WTC11 (cell line): Measurements from ENCODE around the gene PCIF1. TPM values are rescaled to one million over a fixed set of nuclear protein-coding genes. Genes with fewer than 3 reads are reported as not detected.

Experiments
- ATAC-seq: fragments of 200-7000 bp; cut with Tn5 transposase; 2 replicates; pipeline ENCODE4 v1.10.0; 2021; ENCODE audit warnings: mild to moderate bottlenecking, moderate library complexity
- CTCF ChIA-PET: fragments of 300-600 bp; sonication (Branson Sonifier 250); formaldehyde crosslinking; loops from one replicate; lab custom pipeline; 2021; ENCODE audit warnings: antibody characterized with exemption; lab: Charles Lee
- POLR2A ChIA-PET: fragments of 350-600 bp; sonication (Branson Sonifier 250); formaldehyde crosslinking; loops from one replicate; lab custom pipeline; 2021; ENCODE audit warnings: antibody characterized with exemption; lab: Charles Lee
- DNase-seq: peaks from one replicate; pipeline ENCODE4 v3.0.0; 2021; ENCODE audit warnings: low spot score
- H3K27ac Mint-ChIP-seq: 2 replicates; pipeline ENCODE4 v1.8.0; 2021; ENCODE audit warnings: mixed read lengths
- H3K27me3 Mint-ChIP-seq: 2 replicates; pipeline ENCODE4 v1.8.0; 2021; ENCODE audit warnings: low read depth, mild to moderate bottlenecking, moderate library complexity, mixed read lengths
- H3K36me3 Mint-ChIP-seq: 2 replicates; pipeline ENCODE4 v1.8.0; 2021; ENCODE audit warnings: mixed read lengths
- H3K4me1 Mint-ChIP-seq: 2 replicates; pipeline ENCODE4 v1.8.0; 2022; ENCODE audit warnings: mixed read lengths
- H3K4me3 Mint-ChIP-seq: 2 replicates; pipeline ENCODE4 v1.8.0; 2021; ENCODE audit warnings: mild to moderate bottlenecking, moderate library complexity, mixed read lengths
- H3K9me3 Mint-ChIP-seq: 2 replicates; pipeline ENCODE4 v1.8.0; 2021; ENCODE audit warnings: mixed read lengths
- CREM ChIP-seq: sonication (generic); formaldehyde crosslinking; IDR thresholded peaks from 2 replicates; pipeline ENCODE4 v1.8.1; 2022; ENCODE audit warnings: mild to moderate bottlenecking, missing genetic modification reagents, moderate library complexity
- GABPB1 ChIP-seq: sonication (generic); formaldehyde crosslinking; IDR thresholded peaks from 2 replicates; pipeline ENCODE4 v1.8.1; 2023; ENCODE audit warnings: mild to moderate bottlenecking, missing genetic modification reagents
- GTF2I ChIP-seq: fragments of 250-450 bp; sonication (Bioruptor Pico); conservative IDR thresholded peaks from 2 replicates; pipeline ENCODE4 v1.4.0; 2021; ENCODE audit warnings: mild to moderate bottlenecking
- NFYB ChIP-seq: sonication (generic); formaldehyde crosslinking; conservative IDR thresholded peaks from 2 replicates; pipeline ENCODE4 v1.8.0; 2022; ENCODE audit warnings: low read depth, missing genetic modification reagents
- NR1H2 ChIP-seq: sonication (generic); formaldehyde crosslinking; IDR thresholded peaks from 2 replicates; pipeline ENCODE4 v1.9.0; 2021; ENCODE audit warnings: mild to moderate bottlenecking, moderate library complexity, missing genetic modification reagents
- OVOL2 ChIP-seq: fragments of 250-450 bp; sonication (Bioruptor Pico); IDR thresholded peaks from 2 replicates; pipeline ENCODE4 v1.9.0; 2021; ENCODE audit warnings: mild to moderate bottlenecking, borderline replicate concordance
- ZNF263 ChIP-seq: sonication (generic); formaldehyde crosslinking; IDR thresholded peaks from 2 replicates; pipeline ENCODE4 v1.8.1; 2022; ENCODE audit warnings: low read depth, mild to moderate bottlenecking, moderate library complexity, missing genetic modification reagents
- ZNF671 ChIP-seq: fragments of 250-450 bp; sonication (Bioruptor Pico); IDR thresholded peaks from 2 replicates; pipeline ENCODE4 v1.8.0; 2021; ENCODE audit warnings: mild to moderate bottlenecking
- total RNA-seq: library from RNA; stranded (reverse); gene quantifications from 3 replicates; pipeline ENCODE4 v1.2.3, GENCODE V29; 2021
- TF ChIP-seq, protein P1 (sequence below): sonication (generic); formaldehyde crosslinking; IDR thresholded peaks from 2 replicates; pipeline ENCODE4 v1.8.1; 2022; ENCODE audit warnings: mild to moderate bottlenecking, moderate library complexity, missing genetic modification reagents
- TF ChIP-seq, protein P2 (sequence below): sonication (generic); formaldehyde crosslinking; IDR thresholded peaks from 2 replicates; pipeline ENCODE4 v1.8.1; 2022; ENCODE audit warnings: low read depth, missing genetic modification reagents, borderline replicate concordance
- TF ChIP-seq, protein P3 (sequence below): sonication (generic); formaldehyde crosslinking; IDR thresholded peaks from 2 replicates; pipeline ENCODE4 v1.8.1; 2022; ENCODE audit warnings: missing genetic modification reagents, borderline replicate concordance
- TF ChIP-seq, protein P4 (sequence below): sonication (generic); formaldehyde crosslinking; IDR thresholded peaks from 2 replicates; pipeline ENCODE4 v1.8.1; 2023; ENCODE audit warnings: mild to moderate bottlenecking, moderate library complexity, missing genetic modification reagents

PCIF1 gene
- total RNA-seq, 1 experiment from 2014 or later = 42.2 TPM

DNA sequence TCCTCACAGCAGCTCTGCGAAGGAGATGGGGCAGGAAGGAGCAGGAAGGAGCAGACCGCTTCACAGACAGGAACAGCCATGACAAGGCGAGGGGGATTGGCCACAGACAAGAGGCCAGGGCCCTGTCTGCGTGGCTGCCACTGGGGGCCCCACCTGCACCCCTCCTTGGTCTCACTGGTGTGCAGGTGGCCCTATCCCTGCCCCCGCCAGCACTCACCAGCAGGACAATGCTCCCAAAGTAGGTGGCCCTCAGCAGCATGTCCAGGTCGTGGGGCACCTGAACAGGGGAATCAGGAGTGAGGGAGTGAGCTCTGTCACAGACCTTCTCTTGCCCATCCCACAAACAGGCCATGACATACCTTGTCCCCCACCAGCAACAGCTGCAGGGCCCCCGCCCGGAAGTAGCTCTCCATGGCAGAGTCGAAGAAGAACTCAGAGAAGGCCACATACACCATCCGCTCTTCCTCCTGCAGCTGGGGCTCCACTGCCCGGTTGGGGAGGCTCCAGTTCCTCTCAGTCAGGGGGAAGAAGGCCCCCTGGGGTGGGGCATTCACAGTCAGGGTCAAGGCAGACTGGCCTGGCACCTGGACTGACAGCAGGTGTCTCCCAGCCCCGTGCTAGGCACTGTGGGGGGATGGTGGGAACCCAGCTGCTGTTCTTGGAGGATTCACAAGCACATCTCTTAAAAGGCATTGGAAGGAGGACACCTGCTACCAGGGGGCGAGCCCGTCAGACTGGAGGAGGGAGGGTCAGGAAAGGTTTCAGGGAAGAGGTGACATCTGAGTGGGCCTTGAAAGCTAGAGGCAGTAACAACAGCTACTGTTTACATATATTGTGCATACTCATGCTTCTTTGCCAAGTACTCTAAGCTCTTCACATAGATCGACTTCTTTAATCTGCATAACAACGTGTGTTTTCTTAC lies 29.6 kb upstream of the PCIF1 start:
- Mint-ChIP-seq H3K9me3 (no peaks in the 10 kb centered on the region), H3K27ac (no peak overlapping the region), H3K27me3 (no peaks in the 10 kb centered on the region), H3K4me3 (no peak overlapping the region), H3K4me1 (peaks cover 2% of the 10 kb centered on the region; the same call in 1 of the 2 replicates), H3K36me3 (peaks cover 60% of the 10 kb centered on the region)
- TF ChIP-seq NFYB (CRISPR knock-in tag) (no peak), OVOL2 (CRISPR knock-in tag) (no peak), ZNF671 (CRISPR knock-in tag) (no peak)
- TF ChIP-seq, protein P1, sequence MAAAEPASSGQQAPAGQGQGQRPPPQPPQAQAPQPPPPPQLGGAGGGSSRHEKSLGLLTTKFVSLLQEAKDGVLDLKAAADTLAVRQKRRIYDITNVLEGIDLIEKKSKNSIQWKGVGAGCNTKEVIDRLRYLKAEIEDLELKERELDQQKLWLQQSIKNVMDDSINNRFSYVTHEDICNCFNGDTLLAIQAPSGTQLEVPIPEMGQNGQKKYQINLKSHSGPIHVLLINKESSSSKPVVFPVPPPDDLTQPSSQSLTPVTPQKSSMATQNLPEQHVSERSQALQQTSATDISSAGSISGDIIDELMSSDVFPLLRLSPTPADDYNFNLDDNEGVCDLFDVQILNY (CRISPR knock-in tag) = no peak
- ChIA-PET POLR2A (interaction anchor here (1.9 kb wide), 1 partner anchor 29 kb away, joined by 5 read pairs; no protein-coding TSS in a partner anchor), CTCF (interaction anchor here (0.6 to 1.9 kb wide), 3 partner anchors 15 to 535 kb away, joined by 4 to 8 read pairs (median 7); partner anchors contain the start of genes CTSA and NEURL2)
- ATAC-seq = no peak
- no peak for DNase-seq

DNA sequence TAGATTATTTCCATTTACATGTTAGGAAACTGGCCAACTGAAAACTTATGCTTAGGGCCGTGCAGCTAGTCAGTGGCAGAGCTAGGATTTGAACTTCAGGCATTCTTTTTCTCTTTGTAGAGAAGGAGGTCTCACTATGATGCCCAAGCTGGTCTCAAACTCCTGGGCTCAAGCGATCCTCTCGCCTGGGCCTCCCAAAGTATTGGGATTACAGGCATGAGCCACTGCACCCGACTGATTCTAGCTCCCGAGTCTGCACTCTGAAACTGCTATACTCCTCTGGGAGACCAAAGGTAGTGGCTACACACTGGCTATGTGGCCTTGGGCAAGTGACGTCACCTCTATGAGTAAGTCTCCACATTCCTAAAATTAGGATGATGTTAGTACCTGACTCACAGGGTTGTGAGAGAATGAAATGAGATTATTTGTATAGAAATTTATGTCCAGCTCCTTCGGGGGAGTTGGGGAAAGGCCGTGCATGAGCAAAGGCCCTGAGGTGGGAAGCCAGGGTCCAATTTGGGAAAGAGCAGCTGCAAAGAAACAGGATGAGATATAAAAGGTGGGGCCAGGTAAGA lies 28.9 kb upstream of the PCIF1 start:
- H3K4me3 Mint-ChIP-seq = no peak overlapping the region
- H3K4me1 Mint-ChIP-seq = peaks cover 9% of the 10 kb centered on the region
- peaks cover 66% of the 10 kb centered on the region for H3K36me3 Mint-ChIP-seq
- no peaks in the 10 kb centered on the region for H3K27me3 Mint-ChIP-seq
- CTCF ChIA-PET = interaction anchor here (0.6 to 1.9 kb wide), 3 partner anchors 15 to 536 kb away, joined by 4 to 8 read pairs (median 7); partner anchors contain the start of genes CTSA and NEURL2
- ATAC-seq (no peak), DNase-seq (no peak)
- TF ChIP-seq GABPB1 (CRISPR knock-in tag) (peak; percentile 38; the same call in 1 of the 2 replicates), NR1H2 (CRISPR knock-in tag) (no peak), ZNF263 (CRISPR knock-in tag) (no peak), GTF2I (CRISPR knock-in tag) (no peak)
- TF ChIP-seq, protein P2, sequence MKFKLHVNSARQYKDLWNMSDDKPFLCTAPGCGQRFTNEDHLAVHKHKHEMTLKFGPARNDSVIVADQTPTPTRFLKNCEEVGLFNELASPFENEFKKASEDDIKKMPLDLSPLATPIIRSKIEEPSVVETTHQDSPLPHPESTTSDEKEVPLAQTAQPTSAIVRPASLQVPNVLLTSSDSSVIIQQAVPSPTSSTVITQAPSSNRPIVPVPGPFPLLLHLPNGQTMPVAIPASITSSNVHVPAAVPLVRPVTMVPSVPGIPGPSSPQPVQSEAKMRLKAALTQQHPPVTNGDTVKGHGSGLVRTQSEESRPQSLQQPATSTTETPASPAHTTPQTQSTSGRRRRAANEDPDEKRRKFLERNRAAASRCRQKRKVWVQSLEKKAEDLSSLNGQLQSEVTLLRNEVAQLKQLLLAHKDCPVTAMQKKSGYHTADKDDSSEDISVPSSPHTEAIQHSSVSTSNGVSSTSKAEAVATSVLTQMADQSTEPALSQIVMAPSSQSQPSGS = no peak
- POLR2A ChIA-PET = interaction anchor here (1.9 kb wide), 1 partner anchor 28 kb away, joined by 5 read pairs; no protein-coding TSS in a partner anchor
- H3K9me3 Mint-ChIP-seq = no peaks in the 10 kb centered on the region
- H3K27ac Mint-ChIP-seq = no peak overlapping the region

DNA sequence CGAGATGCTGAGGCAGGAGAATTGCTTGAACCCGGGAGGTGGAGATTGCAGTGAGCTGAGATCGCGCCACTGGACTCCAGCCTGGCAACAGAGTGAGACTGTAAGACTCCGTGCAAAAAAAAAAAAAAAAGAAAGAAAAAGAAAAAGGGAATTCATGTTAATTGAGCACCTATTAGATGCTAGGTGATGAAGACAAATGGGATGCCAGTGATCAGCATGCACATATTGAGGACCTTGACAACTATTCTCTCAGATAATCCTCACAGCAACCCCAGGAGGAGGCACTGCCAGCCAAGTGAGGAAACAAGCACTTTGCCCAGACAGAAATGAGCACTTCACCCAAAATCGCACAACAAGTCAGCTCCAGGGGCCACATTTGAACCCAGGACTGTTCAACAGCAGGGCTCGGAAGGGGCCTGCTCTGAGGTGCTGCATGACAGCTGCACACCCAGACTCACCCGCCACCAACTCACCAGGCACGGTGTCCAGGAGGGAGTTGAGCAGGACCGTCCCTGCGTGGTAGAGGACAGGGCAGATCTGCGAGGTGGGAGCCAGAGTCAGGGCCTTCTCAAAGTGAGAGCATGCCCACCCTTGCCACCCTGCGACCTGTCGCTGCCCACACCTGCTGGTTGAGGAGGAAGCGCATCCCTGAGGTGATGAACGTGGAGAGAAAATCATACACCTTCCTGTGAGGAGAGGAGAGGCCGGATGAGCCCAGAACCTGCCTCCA lies 27.1 kb upstream of the PCIF1 start:
- ChIA-PET POLR2A (no interaction called here), CTCF (interaction anchor here (0.5 kb wide), 1 partner anchor 28 kb away, joined by 5 read pairs; no protein-coding TSS in a partner anchor)
- no peaks in the 10 kb centered on the region for H3K9me3 Mint-ChIP-seq
- ATAC-seq (no peak), DNase-seq (no peak)
- H3K36me3 Mint-ChIP-seq = peaks cover 60% of the 10 kb centered on the region
- no peak for TF ChIP-seq CREM (CRISPR knock-in tag)
- TF ChIP-seq, protein P3, sequence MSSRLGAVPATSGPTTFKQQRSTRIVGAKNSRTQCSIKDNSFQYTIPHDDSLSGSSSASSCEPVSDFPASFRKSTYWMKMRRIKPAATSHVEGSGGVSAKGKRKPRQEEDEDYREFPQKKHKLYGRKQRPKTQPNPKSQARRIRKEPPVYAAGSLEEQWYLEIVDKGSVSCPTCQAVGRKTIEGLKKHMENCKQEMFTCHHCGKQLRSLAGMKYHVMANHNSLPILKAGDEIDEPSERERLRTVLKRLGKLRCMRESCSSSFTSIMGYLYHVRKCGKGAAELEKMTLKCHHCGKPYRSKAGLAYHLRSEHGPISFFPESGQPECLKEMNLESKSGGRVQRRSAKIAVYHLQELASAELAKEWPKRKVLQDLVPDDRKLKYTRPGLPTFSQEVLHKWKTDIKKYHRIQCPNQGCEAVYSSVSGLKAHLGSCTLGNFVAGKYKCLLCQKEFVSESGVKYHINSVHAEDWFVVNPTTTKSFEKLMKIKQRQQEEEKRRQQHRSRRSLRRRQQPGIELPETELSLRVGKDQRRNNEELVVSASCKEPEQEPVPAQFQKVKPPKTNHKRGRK (CRISPR knock-in tag) = no peak
- TF ChIP-seq, protein P4, sequence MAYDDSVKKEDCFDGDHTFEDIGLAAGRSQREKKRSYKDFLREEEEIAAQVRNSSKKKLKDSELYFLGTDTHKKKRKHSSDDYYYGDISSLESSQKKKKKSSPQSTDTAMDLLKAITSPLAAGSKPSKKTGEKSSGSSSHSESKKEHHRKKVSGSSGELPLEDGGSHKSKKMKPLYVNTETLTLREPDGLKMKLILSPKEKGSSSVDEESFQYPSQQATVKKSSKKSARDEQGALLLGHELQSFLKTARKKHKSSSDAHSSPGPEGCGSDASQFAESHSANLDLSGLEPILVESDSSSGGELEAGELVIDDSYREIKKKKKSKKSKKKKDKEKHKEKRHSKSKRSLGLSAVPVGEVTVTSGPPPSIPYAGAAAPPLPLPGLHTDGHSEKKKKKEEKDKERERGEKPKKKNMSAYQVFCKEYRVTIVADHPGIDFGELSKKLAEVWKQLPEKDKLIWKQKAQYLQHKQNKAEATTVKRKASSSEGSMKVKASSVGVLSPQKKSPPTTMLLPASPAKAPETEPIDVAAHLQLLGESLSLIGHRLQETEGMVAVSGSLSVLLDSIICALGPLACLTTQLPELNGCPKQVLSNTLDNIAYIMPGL (CRISPR knock-in tag) = no peak
- no peaks in the 10 kb centered on the region for H3K27me3 Mint-ChIP-seq
- H3K4me1 Mint-ChIP-seq = peaks cover 13% of the 10 kb centered on the region
- no peak overlapping the region for H3K27ac Mint-ChIP-seq
- H3K4me3 Mint-ChIP-seq = no peak overlapping the region
